Ramos (cell line): ENCODE measurements around the gene DLD.

Experiments
- in situ Hi-C: fragments of 300-500 bp; cut with MboI; formaldehyde crosslinking; loops from one replicate; pipeline ENCODE4 v1.14.3; 2022; ENCODE audit warnings: low sequenced_read_pairs; ENCODE audit not compliant: unreplicated experiment

The DLD gene

GRCh38 chr7:107959527-107959898, 68.5 kb downstream of the DLD start:
- in situ Hi-C loops: no loop called here

GRCh38 chr7:107960272-107960671, 69.3 kb downstream of the DLD start:
- in situ Hi-C loops: no loop called here

GRCh38 chr7:107961405-107961804, 70.4 kb downstream of the DLD start:
- in situ Hi-C loops: no loop called here

- in situ Hi-C loops: no loop called here
These were observed 71.8 kb downstream of the DLD start for GRCh38 chr7:107962817-107963216.

GRCh38 chr7:107964510-107964909, 73.5 kb downstream of the DLD start:
- in situ Hi-C loops: no loop called here

- in situ Hi-C loops: no loop called here
These were observed 75.7 kb downstream of the DLD start for GRCh38 chr7:107966711-107967110.

GRCh38 chr7:107967420-107967819, 76.4 kb downstream of the DLD start:
- in situ Hi-C loops: no loop called here

- in situ Hi-C loops: no loop called here
These were observed 77.5 kb downstream of the DLD start for GRCh38 chr7:107968449-107968848.

- in situ Hi-C loops: no loop called here
These were observed 78.9 kb downstream of the DLD start for GRCh38 chr7:107969856-107970255.
